ENCODE results near the gene CHRNE. TPM values are rescaled to one million over a fixed set of nuclear protein-coding genes. Genes with fewer than 3 reads are reported as not detected.

The CHRNE gene
- total and polyA plus RNA-seq, 2 of the 13 experiments (the other 11 are each of a cell fraction or from before 2014, with no cell fraction given) = 0.53 to 0.59 TPM

- TF ChIP-seq ZNF432 (CRISPR knock-in tag; IDR thresholded peaks at IDR 0.05; ENCODE audit: borderline replicate concordance) (no peak), ZNF251 (CRISPR knock-in tag; IDR thresholded peaks at IDR 0.05) (no peak), ZNF609 (CRISPR knock-in tag; IDR thresholded peaks at IDR 0.05; ENCODE audit: borderline replicate concordance) (no peak), MED8 (CRISPR knock-in tag; IDR thresholded peaks at IDR 0.05; ENCODE audit: insufficient replicate concordance) (no peak), ZFP36L1 (CRISPR knock-in tag; IDR thresholded peaks at IDR 0.05) (no peak), ZBTB42 (CRISPR knock-in tag; IDR thresholded peaks at IDR 0.05) (0 out of 2 replicates have a peak, but pooled peaks have one; percentile 36), ZNF572 (CRISPR knock-in tag; IDR thresholded peaks at IDR 0.05) (no peak), ZNF281 (CRISPR knock-in tag; IDR thresholded peaks at IDR 0.05; ENCODE audit: borderline replicate concordance) (no peak), ZBTB7A (CRISPR knock-in tag; IDR thresholded peaks at IDR 0.05) (peak; percentile 35; the same call in 1 of the 2 replicates), KDM3A (CRISPR knock-in tag; IDR thresholded peaks at IDR 0.05; ENCODE audit: low read depth) (no peak), STAT5B (CRISPR knock-in tag; IDR thresholded peaks at IDR 0.05) (no peak), ZBED4 (CRISPR knock-in tag; IDR thresholded peaks at IDR 0.05; ENCODE audit: borderline replicate concordance) (0 out of 2 replicates have a peak, but pooled peaks have one; percentile 8)
These were observed 44.7 kb upstream of the CHRNE start (continued) for GRCh38 chr17:4947411-4948165.
